Effector memory CD8-positive, alpha-beta T cell (primary cell): Measurements from ENCODE around the gene BNC2.

Experiments used
- ATAC-seq: fragments of 150-1000 bp; cut with Tn5 transposase; replicated peaks from 2 replicates; pipeline ENCODE4 v1.10.0; 2021; ENCODE audit warnings: mild to moderate bottlenecking, moderate library complexity
- DNase-seq, 3 experiments: peaks; one replicate each; pipeline ENCODE4 v3.0.0; 2021
- H3K27ac Mint-ChIP-seq, 2 donors: one replicate each; pipeline ENCODE4 v1.8.0; 2022; ENCODE audit warnings: mild to moderate bottlenecking in 2 of 2, mixed read lengths in 2 of 2, moderate library complexity in 2 of 2
- H3K27me3 Mint-ChIP-seq, 2 donors: one replicate each; pipeline ENCODE4 v1.8.0; 2022; ENCODE audit warnings: mixed read lengths in 2 of 2
- H3K36me3 Mint-ChIP-seq: one replicate; pipeline ENCODE4 v1.8.0; 2022; ENCODE audit warnings: mild to moderate bottlenecking, moderate library complexity, mixed read lengths; ENCODE audit not compliant: insufficient read depth
- H3K4me1 Mint-ChIP-seq, 2 donors: one replicate each; pipeline ENCODE4 v1.8.0; 2022; ENCODE audit warnings: low read depth in 2 of 2, mixed read lengths in 2 of 2
- H3K4me3 Mint-ChIP-seq, 2 donors: one replicate each; pipeline ENCODE4 v1.8.0; 2022; ENCODE audit warnings: mild to moderate bottlenecking in 2 of 2, mixed read lengths in 2 of 2, moderate library complexity in 2 of 2
- H3K9me3 Mint-ChIP-seq, 2 donors: one replicate each; pipeline ENCODE4 v1.8.0; 2022; ENCODE audit warnings: mixed read lengths in 2 of 2

The BNC2 gene

DNA sequence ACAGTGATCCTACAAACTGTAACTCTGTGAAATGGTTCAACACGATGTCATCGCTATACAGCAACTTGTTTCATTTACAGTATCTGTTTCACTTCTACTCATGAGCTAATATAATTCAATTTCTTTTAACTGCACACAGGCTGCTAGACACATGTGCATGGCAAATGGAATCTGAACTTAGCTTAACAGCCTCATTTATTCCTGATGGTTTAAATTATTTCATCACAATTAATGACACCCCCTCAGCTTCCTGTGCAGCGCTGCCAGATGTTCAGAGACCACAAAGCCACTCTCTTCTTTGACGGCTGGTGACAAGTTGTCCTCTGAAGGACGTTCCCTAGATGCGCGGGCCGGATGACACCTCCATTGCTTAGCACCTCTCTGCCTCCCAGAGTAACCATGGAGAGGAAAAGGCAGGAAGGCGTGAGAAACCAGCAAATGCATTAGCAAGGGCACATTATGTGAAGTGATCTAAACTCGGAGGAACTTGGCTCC is 191.1 kb downstream of the BNC2 start:
- no peaks in the 10 kb centered on the region for H3K27me3 Mint-ChIP-seq
- DNase-seq (no peak), ATAC-seq (no peak)
- H3K9me3 Mint-ChIP-seq: peaks cover 3 to 4% of the 10 kb centered on the region in 2 donors
- H3K4me3 Mint-ChIP-seq: no peak overlapping the region
- H3K36me3 Mint-ChIP-seq: peaks cover 5% of the 10 kb centered on the region
- no peak overlapping the region for H3K27ac Mint-ChIP-seq
- no peaks in the 10 kb centered on the region for H3K4me1 Mint-ChIP-seq

DNA sequence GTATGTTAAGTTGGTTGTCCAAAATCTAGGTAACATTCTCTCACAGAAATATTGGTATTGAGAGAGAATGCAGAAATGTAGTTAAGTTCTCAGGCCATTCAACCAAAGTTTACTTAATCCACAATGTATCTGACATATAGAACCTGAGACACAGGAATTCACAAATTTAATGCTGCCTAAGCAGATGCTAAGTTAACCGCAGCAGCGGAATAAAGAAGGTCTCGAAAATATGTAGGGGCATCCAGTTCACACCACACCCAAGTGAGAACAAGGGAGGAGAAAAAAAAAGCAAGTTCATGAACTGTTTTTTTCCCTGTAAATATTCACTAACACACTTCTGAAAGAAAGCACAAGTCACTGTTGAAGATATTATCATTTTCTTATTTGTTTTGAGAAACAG is 194.0 kb downstream of the BNC2 start:
- peaks cover 1 to 3% of the 10 kb centered on the region in 2 donors for H3K9me3 Mint-ChIP-seq
- no peak for DNase-seq
- no peak overlapping the region for H3K27ac Mint-ChIP-seq
- H3K4me3 Mint-ChIP-seq: no peak overlapping the region
- H3K4me1 Mint-ChIP-seq: no peaks in the 10 kb centered on the region
- no peaks in the 10 kb centered on the region for H3K27me3 Mint-ChIP-seq
- peaks cover 5% of the 10 kb centered on the region for H3K36me3 Mint-ChIP-seq
- ATAC-seq: no peak

DNA sequence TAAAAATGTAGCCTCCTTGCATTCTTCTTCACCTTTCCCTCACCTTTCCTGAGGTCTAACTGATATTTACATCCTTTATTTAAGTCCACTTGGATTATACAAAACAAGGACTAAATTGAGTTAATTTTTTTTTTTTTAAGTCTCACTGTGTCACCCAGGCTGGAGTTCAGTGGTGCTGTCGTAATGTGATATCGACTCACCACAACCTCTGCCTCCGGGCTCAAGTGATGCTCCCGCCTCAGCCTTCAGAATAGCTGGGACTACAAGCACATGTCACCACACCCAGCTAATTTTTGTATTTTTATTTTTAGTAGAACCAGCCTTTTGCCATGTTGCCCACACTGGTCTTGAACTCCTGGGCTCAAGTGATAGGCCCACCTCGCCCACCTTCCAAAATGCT is 195.3 kb downstream of the BNC2 start:
- no peak overlapping the region for H3K27ac Mint-ChIP-seq
- no peak for DNase-seq
- no peaks in the 10 kb centered on the region for H3K4me1 Mint-ChIP-seq
- peaks cover 5% of the 10 kb centered on the region for H3K36me3 Mint-ChIP-seq
- no peak overlapping the region for H3K4me3 Mint-ChIP-seq
- H3K9me3 Mint-ChIP-seq: peaks cover 0 to 3% of the 10 kb centered on the region in 2 donors
- no peaks in the 10 kb centered on the region for H3K27me3 Mint-ChIP-seq
- no peak for ATAC-seq

DNA sequence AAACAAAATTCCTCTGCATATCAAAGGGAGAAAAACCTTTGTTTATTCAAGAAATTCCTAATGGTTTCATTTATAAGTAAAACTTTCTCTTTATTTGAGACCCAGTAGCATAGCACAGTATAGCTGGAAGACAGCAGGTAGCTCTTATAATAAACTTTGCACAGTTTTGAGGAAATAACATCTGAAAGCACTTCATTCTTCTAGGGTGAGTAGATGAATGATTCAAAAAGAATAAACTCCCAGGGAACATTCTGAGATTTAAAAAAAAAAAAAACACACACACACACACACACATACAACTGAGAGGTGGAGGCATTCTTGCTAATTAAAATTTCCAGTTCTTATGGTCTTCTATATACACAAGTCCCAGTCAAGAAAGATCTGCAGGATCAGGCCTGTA is 197.3 kb downstream of the BNC2 start:
- DNase-seq: no peak
- peaks cover 5% of the 10 kb centered on the region for H3K36me3 Mint-ChIP-seq
- no peaks in the 10 kb centered on the region for H3K4me1 Mint-ChIP-seq
- peaks cover 0 to 3% of the 10 kb centered on the region in 2 donors for H3K9me3 Mint-ChIP-seq
- H3K4me3 Mint-ChIP-seq: no peak overlapping the region
- H3K27ac Mint-ChIP-seq: no peak overlapping the region
- ATAC-seq: no peak
- no peaks in the 10 kb centered on the region for H3K27me3 Mint-ChIP-seq

DNA sequence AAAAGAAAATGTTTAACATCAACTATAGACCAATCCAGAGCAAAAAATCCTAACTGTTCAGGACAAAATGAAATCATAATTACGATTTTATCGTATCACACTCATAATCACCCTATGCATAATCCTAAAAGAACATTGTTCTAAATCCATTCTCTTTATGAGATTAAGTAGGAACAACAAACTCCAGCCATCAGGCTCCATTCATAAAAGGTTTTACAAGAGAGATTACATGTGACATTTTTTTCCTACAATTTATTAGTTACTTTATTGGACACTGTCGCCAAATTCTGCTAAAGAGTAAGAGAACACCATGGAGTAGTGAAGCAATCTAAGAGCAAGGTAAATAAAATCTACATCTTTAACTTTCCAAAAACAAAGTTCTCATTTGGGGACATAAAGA is 198.0 kb downstream of the BNC2 start:
- DNase-seq (no peak), ATAC-seq (no peak)
- H3K9me3 Mint-ChIP-seq: peaks cover 0 to under 1% of the 10 kb centered on the region in 2 donors
- H3K4me1 Mint-ChIP-seq: no peaks in the 10 kb centered on the region
- H3K4me3 Mint-ChIP-seq: no peak overlapping the region
- no peak overlapping the region for H3K27ac Mint-ChIP-seq
- no peaks in the 10 kb centered on the region for H3K27me3 Mint-ChIP-seq
- H3K36me3 Mint-ChIP-seq: peaks cover 5% of the 10 kb centered on the region

DNA sequence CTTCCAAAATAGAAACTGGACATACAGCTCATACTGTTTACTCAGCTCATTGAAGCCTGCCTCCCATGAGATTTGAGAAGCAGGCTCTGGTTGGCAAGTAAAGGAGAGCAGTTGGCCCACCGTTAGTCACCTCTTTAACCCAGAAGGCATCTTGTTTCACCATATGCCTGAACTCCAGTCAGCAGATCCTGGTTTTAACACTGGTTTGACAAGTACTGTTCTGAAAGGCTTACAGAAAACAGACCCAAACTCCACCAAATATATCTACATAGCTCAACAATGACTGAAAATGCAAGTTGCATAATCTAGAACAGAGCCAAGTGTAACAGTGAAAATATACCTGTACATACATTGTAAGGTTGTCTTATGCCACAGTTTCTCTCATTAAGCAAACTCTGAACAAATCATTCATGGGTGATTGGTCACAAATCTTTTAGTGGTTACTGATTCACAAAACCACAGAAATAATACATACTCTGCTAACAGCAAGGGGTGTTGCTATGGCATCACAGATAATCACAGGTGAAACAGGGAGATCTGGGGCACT is 198.8 kb downstream of the BNC2 start:
- ATAC-seq: no peak
- no peak for DNase-seq
- Mint-ChIP-seq H3K4me1 (no peaks in the 10 kb centered on the region), H3K27ac (no peak overlapping the region), H3K27me3 (no peaks in the 10 kb centered on the region), H3K9me3 (no peaks in the 10 kb centered on the region), H3K36me3 (peaks cover 5% of the 10 kb centered on the region), H3K4me3 (no peak overlapping the region)

DNA sequence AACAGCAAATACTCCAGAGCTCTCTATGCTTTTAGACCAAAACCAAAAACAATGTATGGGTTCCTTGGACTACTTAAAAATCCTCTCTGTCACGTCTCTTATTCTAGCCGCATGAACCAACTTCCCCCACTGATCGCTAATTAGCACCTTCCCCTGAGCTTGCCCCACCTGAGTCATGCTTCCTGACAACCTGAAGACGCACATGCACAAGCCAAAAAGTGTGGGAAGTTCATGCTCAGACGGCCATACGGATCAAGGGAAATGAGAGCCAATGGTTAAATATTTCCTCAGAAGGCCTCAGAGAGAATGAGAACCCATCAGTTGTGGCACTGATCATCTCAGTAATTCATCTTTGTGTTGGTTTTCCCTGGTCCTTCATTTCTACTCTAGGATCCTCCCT is 199.7 kb downstream of the BNC2 start:
- no peak overlapping the region for H3K4me3 Mint-ChIP-seq
- no peak for DNase-seq
- H3K27ac Mint-ChIP-seq: no peak overlapping the region

DNA sequence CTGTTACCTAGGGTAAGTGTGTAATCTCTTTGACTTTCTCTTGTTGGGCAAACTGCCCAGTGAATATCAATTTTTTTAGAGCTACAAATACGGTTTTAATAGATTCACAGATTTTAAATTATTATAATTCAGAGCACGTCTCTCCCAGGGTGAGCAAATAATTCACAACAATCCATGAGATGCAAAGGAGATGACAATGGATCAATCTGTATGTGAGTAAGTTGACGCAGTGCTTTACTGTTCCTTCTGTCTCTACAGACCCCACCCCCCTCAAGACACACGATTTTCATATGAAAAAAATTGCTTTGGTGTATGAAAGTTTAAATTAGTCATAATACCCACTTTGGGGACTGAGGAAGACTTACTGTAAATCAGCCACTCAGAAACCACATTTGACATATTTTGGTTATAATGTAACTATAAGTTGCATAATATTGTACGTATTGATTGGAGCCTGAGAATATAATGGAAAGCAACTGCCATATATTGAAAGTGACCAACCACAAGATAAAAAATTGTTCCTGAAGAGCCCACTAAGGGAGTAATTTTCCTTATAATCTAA is 201.7 kb downstream of the BNC2 start:
- Mint-ChIP-seq H3K4me3 (no peak overlapping the region), H3K4me1 (no peaks in the 10 kb centered on the region), H3K27ac (no peak overlapping the region), H3K36me3 (no peaks in the 10 kb centered on the region), H3K9me3 (peaks cover 0 to 7% of the 10 kb centered on the region in 2 donors), H3K27me3 (no peaks in the 10 kb centered on the region)
- ATAC-seq (no peak), DNase-seq (no peak)

More for the DNA sequence above, 199.7 kb downstream of the BNC2 start:
- ATAC-seq: no peak
- Mint-ChIP-seq H3K9me3 (no peaks in the 10 kb centered on the region), H3K27me3 (no peaks in the 10 kb centered on the region), H3K36me3 (peaks cover 5% of the 10 kb centered on the region), H3K4me1 (no peaks in the 10 kb centered on the region)

DNA sequence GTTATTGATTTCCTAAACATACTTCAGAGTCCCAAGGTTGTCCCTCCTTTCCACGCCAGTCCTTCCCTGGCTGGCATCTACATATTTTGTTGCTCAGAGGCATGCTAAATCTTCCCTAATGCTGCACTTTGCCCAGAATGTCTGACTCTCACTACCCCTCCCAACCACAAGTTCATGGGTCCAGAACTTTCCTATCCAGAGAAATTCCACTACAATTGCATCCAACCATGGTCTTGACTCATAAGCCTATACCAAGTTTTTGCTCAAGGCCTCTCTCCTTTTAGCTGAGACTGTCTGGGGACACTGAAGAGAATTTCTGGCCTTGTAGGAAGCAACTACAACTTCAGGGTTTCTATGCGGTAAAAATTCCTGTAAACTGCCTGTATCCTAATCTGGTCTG is 206.3 kb downstream of the BNC2 start:
- Mint-ChIP-seq H3K4me3 (no peak overlapping the region), H3K9me3 (peaks cover 4 to 14% of the 10 kb centered on the region in 2 donors), H3K4me1 (no peaks in the 10 kb centered on the region), H3K36me3 (no peaks in the 10 kb centered on the region), H3K27ac (no peak overlapping the region), H3K27me3 (no peaks in the 10 kb centered on the region)
- DNase-seq: no peak
- no peak for ATAC-seq

DNA sequence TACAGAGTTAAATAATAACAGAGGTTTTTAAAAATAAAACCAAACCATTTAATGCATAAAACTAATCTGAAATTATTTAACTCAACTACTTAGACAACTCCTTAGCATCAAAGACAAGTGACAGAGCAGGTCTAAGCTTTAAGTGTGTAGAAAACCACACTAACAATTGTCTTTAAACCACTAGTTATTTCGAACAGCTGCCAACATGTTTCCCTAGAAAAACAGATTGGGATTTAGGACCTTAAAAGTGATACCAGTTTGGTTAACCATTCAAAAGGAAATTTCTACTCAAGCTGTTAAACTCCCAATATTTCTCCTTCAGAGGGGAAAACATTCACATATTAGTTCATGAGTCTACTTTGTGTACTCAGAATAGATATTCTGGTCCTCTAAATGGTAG is 208.7 kb downstream of the BNC2 start:
- ATAC-seq (no peak), DNase-seq (no peak)
- no peak overlapping the region for H3K4me3 Mint-ChIP-seq
- H3K27me3 Mint-ChIP-seq: no peaks in the 10 kb centered on the region
- H3K36me3 Mint-ChIP-seq: no peaks in the 10 kb centered on the region
- no peaks in the 10 kb centered on the region for H3K4me1 Mint-ChIP-seq
- peaks cover 5 to 21% of the 10 kb centered on the region in 2 donors for H3K9me3 Mint-ChIP-seq
- H3K27ac Mint-ChIP-seq: no peak overlapping the region

DNA sequence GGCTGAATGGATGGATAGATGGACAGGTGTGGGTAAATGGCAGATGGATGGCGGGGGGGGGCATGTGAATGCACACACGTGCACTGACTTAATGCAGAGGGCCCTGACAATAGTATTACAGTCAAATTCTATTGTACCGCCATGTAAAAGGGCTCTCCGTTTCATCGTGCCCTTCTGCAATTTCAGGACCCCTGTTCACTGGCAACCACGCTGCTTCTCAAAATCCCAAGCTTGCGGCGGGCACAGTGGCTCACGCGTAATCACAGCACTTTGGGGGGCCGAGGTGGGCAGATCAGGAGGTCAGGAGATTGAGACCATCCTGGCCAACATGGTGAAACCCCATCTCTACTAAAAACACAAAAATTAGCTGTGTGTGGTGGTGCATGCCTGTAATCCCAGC is 211.4 kb downstream of the BNC2 start:
- H3K4me3 Mint-ChIP-seq: no peak overlapping the region
- no peak for ATAC-seq
- H3K27me3 Mint-ChIP-seq: no peaks in the 10 kb centered on the region
- H3K9me3 Mint-ChIP-seq: peaks cover 7 to 17% of the 10 kb centered on the region in 2 donors
- H3K27ac Mint-ChIP-seq: no peak overlapping the region
- no peaks in the 10 kb centered on the region for H3K36me3 Mint-ChIP-seq
- H3K4me1 Mint-ChIP-seq: no peaks in the 10 kb centered on the region
- no peak for DNase-seq

DNA sequence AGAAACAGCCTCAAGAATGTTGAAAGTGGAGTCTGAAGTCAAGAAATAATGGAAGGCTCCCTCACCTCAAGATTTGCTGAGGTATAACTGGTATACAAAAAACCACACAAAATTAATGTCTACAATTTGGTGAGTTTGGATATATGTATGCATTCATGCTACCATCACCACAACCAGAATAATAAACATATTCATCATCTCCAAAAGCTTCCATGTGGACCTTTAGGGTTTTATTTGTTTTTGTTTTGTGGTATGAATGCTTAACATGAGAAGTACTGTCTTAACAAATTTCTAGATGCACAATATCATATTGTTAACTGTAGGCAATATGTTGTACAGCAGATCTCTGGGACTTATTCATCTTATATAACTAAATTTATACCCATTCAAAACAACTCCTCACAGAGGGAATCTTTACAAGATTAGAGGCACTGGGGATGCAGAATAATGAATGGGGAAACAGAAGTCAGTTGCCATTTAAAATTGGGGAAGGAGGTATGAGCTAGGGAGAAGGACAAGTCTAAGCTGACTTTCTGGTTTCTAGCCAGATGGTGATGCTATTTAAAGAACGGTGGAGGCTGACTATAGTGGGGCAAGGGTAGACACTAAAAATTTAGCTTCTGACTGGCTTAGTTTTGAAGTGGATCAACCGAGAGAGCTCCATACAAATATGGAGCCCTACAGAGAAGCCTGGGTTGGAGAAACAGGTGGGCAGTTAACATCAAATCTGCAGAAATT is 213.9 kb downstream of the BNC2 start:
- ATAC-seq: no peak
- no peaks in the 10 kb centered on the region for H3K27me3 Mint-ChIP-seq
- H3K27ac Mint-ChIP-seq: no peak overlapping the region
- no peak for DNase-seq
- no peaks in the 10 kb centered on the region for H3K4me1 Mint-ChIP-seq
- no peak overlapping the region for H3K4me3 Mint-ChIP-seq
- H3K9me3 Mint-ChIP-seq: peaks cover 8 to 14% of the 10 kb centered on the region in 2 donors
- no peaks in the 10 kb centered on the region for H3K36me3 Mint-ChIP-seq

DNA sequence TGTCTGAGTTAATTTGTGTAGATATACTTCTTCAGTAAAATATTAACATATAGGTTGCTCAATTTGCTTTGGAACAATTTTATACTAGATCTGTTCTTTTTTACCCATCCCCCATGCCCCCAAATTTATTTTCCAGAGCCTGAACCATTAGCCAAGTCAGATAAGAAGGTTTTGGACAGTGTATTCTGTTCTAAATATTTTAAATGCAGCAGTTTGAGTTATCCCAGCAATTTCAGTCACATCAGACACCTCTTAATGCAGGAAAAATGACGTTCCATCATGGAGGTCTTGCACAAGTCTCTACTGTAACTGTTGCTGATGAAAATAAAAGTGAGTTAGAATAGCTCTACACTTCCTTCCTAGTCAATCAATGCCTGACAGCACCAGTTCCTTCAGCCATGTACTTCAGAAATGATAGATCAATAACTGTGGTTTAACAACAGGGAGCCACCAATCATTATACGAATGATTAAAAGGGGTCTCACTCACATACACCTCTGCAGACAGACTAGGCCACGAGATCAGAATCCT is 215.8 kb downstream of the BNC2 start:
- H3K27me3 Mint-ChIP-seq: no peaks in the 10 kb centered on the region
- no peaks in the 10 kb centered on the region for H3K36me3 Mint-ChIP-seq
- H3K4me1 Mint-ChIP-seq: no peaks in the 10 kb centered on the region
- DNase-seq (no peak), ATAC-seq (no peak)
- no peak overlapping the region for H3K4me3 Mint-ChIP-seq
- H3K9me3 Mint-ChIP-seq: peaks cover 6 to 10% of the 10 kb centered on the region in 2 donors
- no peak overlapping the region for H3K27ac Mint-ChIP-seq
